ENCODE results near the gene NT5C2. TPM values are rescaled to one million over a fixed set of nuclear protein-coding genes. Genes with fewer than 3 reads are reported as not detected.

Gene NT5C2
- total and polyA plus RNA-seq, 2 donors (not counting 1 experiment from before 2014, with no cell fraction given), result 38.6 to 80.8 TPM

DNA sequence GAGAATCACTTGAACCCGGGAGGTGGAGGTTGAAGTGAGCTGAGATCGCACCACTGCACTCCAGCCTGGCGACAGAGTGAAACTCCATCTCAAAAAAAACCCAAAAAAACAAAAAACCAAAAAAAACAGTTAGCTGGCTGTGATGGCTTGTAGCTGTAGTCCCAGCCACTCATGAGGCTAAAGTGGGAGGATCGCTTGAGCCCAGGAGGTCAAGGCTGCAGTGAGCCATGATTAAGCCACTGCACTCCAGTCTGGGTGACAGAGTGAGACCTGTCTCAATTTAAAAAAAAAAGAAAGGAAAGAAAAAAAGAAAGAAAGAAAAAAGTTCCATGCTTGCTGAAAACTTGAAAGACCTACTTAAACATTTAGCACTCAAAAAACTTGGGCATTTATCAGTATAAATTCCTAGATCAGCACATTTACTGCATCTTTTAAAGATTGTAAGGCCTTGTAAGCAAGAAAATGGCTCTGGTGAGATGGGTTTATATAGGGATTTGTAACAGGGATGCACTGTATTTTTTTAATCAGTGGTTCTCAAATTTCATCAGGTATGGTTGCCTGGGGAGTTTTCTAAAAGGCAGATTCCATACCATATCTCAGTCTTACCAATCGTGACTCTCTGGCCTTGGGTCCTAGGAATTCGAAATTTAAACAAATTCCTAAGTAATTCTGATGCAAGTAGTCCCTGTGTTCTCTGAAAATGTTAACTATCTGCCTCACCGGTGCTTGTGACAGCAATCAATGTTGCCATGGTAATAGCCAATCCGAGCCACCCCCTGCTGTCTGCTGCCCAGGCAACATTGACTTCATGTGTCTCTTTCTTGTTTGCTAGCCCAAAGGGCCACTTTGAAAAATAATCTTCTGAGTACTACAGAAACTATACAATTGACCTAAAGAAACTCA is 11.5 kb upstream of the NT5C2 start:
- WGBS (ENCODE audit: insufficient coverage), result 78% methylated on average over 4 of the region's 8 CpGs
- Histone ChIP-seq H3K27me3 (replicated peaks in 1 of 4; ENCODE audit: control extremely low read depth in 1 of 4, control insufficient read depth in 3 of 4, insufficient read depth in 4 of 4, low read length in 3 of 4) (no peaks in the 10 kb centered on the region), H3K27ac (ENCODE audit: low read length in 2 of 2) (no peak overlapping the region), H3K79me2 (ENCODE audit: control insufficient read depth, insufficient read depth, low read length) (no peaks in the 10 kb centered on the region), H3K4me3 (ENCODE audit: control extremely low read depth in 1 of 5, extremely low read depth in 1 of 5, insufficient read depth in 1 of 5, low read depth in 2 of 5, low read length in 4 of 5) (no peak overlapping the region), H3K36me3 (replicated peaks in 1 of 2; ENCODE audit: control extremely low read depth in 1 of 2, control insufficient read depth in 1 of 2, extremely low read depth in 1 of 2, insufficient read depth in 2 of 2, low read length in 1 of 2) (no peaks in the 10 kb centered on the region), H2AFZ (ENCODE audit: insufficient read depth, low read depth, low read length, poor library complexity, severe bottlenecking) (no peak overlapping the region), H4K20me1 (ENCODE audit: control insufficient read depth, insufficient read depth, low read length, poor library complexity, severe bottlenecking) (no peaks in the 10 kb centered on the region), H3K9ac (ENCODE audit: low read length) (no peak overlapping the region), H3K4me1 (ENCODE audit: control insufficient read depth in 2 of 2, insufficient read depth in 2 of 2, low read length in 2 of 2) (no peaks in the 10 kb centered on the region), H3K9me3 (ENCODE audit: control extremely low read depth in 1 of 3, control insufficient read depth in 2 of 3, insufficient read depth in 1 of 3, low read length in 2 of 3) (peaks cover 0 to 15% (median 0%) of the 10 kb centered on the region in 3 donors), H3K4me2 (replicated peaks; ENCODE audit: low read depth, low read length, poor library complexity, severe bottlenecking) (no peak overlapping the region)
- ChIA-PET CTCF (interaction anchor here (0.6 kb wide), 1 partner anchor 1629 kb away, joined by 7 read pairs; no protein-coding TSS in a partner anchor), POLR2A (interaction anchor here (0.7 kb wide), 1 partner anchor 12 kb away, joined by 3 read pairs; no protein-coding TSS in a partner anchor)
- no peak overlapping the region for H3K27ac Mint-ChIP-seq
- H3K9me3 Mint-ChIP-seq (ENCODE audit: insufficient read depth), result no peaks in the 10 kb centered on the region
- no peaks in the 10 kb centered on the region for H3K4me1 Mint-ChIP-seq
- ATAC-seq (ENCODE audit: low read depth), result no peak
- peaks cover 6% of the 10 kb centered on the region for H3K27me3 Mint-ChIP-seq
- intact Hi-C loops (cut with micrococcal nuclease), result no loop called here
- H3K4me3 Mint-ChIP-seq, result no peak overlapping the region
- DNase-seq, result no peak
- TF ChIP-seq EZH2 (IDR thresholded peaks at IDR 0.05; ENCODE audit: borderline replicate concordance, insufficient read depth, low read depth, low read length, poor library complexity, severe bottlenecking), result no peak
- TF ChIP-seq, protein P1, sequence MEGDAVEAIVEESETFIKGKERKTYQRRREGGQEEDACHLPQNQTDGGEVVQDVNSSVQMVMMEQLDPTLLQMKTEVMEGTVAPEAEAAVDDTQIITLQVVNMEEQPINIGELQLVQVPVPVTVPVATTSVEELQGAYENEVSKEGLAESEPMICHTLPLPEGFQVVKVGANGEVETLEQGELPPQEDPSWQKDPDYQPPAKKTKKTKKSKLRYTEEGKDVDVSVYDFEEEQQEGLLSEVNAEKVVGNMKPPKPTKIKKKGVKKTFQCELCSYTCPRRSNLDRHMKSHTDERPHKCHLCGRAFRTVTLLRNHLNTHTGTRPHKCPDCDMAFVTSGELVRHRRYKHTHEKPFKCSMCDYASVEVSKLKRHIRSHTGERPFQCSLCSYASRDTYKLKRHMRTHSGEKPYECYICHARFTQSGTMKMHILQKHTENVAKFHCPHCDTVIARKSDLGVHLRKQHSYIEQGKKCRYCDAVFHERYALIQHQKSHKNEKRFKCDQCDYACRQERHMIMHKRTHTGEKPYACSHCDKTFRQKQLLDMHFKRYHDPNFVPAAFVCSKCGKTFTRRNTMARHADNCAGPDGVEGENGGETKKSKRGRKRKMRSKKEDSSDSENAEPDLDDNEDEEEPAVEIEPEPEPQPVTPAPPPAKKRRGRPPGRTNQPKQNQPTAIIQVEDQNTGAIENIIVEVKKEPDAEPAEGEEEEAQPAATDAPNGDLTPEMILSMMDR (IDR thresholded peaks at IDR 0.05), result no peak

GRCh38 chr10:103203466-103203865 is 10.4 kb upstream of the NT5C2 start:
- H3K27me3 ChIP-seq (replicated peaks in 1 of 4; ENCODE audit: control extremely low read depth in 1 of 4, control insufficient read depth in 3 of 4, insufficient read depth in 4 of 4, low read length in 3 of 4), result no peaks in the 10 kb centered on the region
- no peak for TF ChIP-seq EZH2 (IDR thresholded peaks at IDR 0.05; ENCODE audit: borderline replicate concordance, insufficient read depth, low read depth, low read length, poor library complexity, severe bottlenecking)
- TF ChIP-seq, protein P1 (IDR thresholded peaks at IDR 0.05), result no peak
- no peak overlapping the region for H3K27ac ChIP-seq (ENCODE audit: low read length in 2 of 2)
- ATAC-seq (ENCODE audit: low read depth), result no peak
- H3K9ac ChIP-seq (ENCODE audit: low read length), result no peak overlapping the region
- no peaks in the 10 kb centered on the region for H3K9me3 Mint-ChIP-seq (ENCODE audit: insufficient read depth)
- H3K27me3 Mint-ChIP-seq, result peaks cover 6% of the 10 kb centered on the region
- H3K79me2 ChIP-seq (ENCODE audit: control insufficient read depth, insufficient read depth, low read length), result no peaks in the 10 kb centered on the region
- H3K4me3 Mint-ChIP-seq, result no peak overlapping the region
- no peak overlapping the region for H2AFZ ChIP-seq (ENCODE audit: insufficient read depth, low read depth, low read length, poor library complexity, severe bottlenecking)
- CTCF ChIA-PET, result no interaction called here
- no peaks in the 10 kb centered on the region for H3K4me1 Mint-ChIP-seq
- POLR2A ChIA-PET, result interaction anchor here (0.7 kb wide), 1 partner anchor 11 kb away, joined by 3 read pairs; no protein-coding TSS in a partner anchor
- 100% methylated on average over 2 of the region's 3 CpGs for WGBS (ENCODE audit: insufficient coverage)
- H3K4me2 ChIP-seq (replicated peaks; ENCODE audit: low read depth, low read length, poor library complexity, severe bottlenecking), result no peak overlapping the region
- DNase-seq, result no peak
- H3K27ac Mint-ChIP-seq, result no peak overlapping the region
- H3K9me3 ChIP-seq (ENCODE audit: control extremely low read depth in 1 of 3, control insufficient read depth in 2 of 3, insufficient read depth in 1 of 3, low read length in 2 of 3), result peaks cover 0 to 10% (median 0%) of the 10 kb centered on the region in 3 donors
- no peaks in the 10 kb centered on the region for H3K36me3 ChIP-seq (replicated peaks in 1 of 2; ENCODE audit: control extremely low read depth in 1 of 2, control insufficient read depth in 1 of 2, extremely low read depth in 1 of 2, insufficient read depth in 2 of 2, low read length in 1 of 2)
- intact Hi-C loops (cut with micrococcal nuclease), result no loop called here
- H3K4me1 ChIP-seq (ENCODE audit: control insufficient read depth in 2 of 2, insufficient read depth in 2 of 2, low read length in 2 of 2), result no peaks in the 10 kb centered on the region
- H3K4me3 ChIP-seq (ENCODE audit: control extremely low read depth in 1 of 5, extremely low read depth in 1 of 5, insufficient read depth in 1 of 5, low read depth in 2 of 5, low read length in 4 of 5), result no peak overlapping the region
- no peaks in the 10 kb centered on the region for H4K20me1 ChIP-seq (ENCODE audit: control insufficient read depth, insufficient read depth, low read length, poor library complexity, severe bottlenecking)

Data from B cell (primary cell).